HG02840 (cell line): ENCODE measurements around the gene TMPRSS2.

Experiments
- ATAC-seq: cut with Tn5 transposase; IDR thresholded peaks from one replicate; pipeline ENCODE4 v1.9.1; 2021; ENCODE audit warnings: mild to moderate bottlenecking, moderate library complexity, moderate number of reproducible peaks; ENCODE audit not compliant: unreplicated experiment, low FRiP score

TMPRSS2 gene

GRCh38 chr21:41453198-41453597 lies 54.8 kb downstream of the TMPRSS2 start:
- no peak for ATAC-seq

DNA sequence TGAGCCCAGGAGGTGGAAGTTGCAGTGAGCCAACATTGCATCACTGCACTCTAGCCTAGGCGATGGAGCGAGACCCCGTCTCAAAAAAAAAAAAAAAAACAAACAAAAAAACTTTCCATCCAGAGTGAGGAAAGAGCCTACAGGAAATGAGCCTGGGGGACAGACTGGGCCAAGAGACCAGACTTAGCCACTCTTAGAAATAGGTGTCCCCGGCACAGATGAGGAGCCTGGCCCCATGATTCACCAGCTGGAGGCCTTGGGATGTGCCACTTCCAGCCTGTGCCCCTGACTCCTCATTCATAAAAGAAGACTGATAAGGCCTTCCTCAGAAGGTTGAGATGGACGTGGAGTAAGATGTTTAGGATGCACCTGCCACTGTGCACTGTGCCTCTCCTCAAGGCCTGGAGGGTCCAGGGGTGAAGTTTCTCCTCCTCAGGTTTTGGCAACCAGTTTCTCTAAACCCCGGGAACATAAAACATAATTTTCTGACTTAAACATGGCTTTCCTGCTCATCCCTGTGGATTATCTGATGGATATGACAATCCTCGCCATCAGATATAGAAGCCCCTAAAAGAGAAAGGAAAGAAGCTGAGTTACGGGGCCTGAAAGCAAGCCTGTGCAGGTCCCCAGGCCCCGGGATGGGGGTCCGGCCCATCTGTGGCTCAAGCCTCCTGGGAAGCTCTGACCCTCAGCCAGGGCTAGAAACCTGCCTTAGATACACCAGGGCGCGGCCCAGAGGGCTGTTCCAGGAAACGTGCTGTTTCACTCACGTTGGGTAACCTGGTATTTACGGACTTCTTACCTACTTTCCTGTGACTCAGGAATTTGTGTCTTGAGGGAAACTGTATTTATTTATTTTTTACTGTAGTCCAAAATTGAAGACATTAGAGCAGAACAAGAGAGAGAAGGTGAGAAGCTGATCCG lies 55.9 kb downstream of the TMPRSS2 start:
- ATAC-seq, result no peak

- ATAC-seq, result no peak
Measured at GRCh38 chr21:41449613-41450012, 58.3 kb downstream of the TMPRSS2 start.

DNA sequence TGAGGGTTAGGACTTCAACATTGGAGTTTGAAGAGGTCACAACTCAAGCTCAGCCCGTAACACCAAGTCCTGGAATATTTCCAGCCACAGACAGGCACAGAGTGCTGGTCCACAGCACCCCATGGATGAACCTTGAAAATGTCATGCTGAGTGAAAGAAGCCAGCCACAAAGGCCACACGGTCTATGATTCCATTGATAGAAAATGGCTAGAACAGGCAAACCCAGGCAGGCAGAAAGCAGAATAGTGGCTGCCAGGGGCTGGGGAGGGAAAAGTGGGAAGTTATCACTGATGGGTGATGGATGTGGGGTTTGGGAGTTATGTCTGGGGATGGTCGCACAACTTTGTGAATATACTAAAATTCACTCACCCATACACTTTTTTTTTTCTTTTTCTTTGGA lies 60.6 kb downstream of the TMPRSS2 start:
- no peak for ATAC-seq

DNA sequence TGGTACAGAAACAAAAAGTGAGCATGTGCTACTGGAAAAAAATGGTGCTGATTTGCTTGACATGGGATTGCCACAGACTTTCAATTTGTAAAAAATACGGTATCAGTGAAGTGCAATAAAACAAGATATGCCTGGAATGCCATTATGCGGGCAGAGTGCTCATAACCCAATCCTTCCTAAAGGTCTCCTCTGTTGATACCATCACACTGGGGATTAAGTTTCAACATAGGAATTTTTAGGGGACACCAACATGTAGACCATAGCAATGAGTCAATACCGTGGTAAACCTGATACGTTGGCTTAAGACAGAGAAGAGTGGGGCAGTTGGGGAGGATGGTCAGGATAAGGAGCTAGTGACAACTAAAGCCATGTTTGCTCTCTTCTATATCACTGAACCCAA lies 61.4 kb downstream of the TMPRSS2 start:
- ATAC-seq, result no peak

- ATAC-seq, result no peak
Measured at GRCh38 chr21:41445465-41445862, 62.5 kb downstream of the TMPRSS2 start.

GRCh38 chr21:41444703-41445464 lies 63.1 kb downstream of the TMPRSS2 start:
- ATAC-seq, result no peak

DNA sequence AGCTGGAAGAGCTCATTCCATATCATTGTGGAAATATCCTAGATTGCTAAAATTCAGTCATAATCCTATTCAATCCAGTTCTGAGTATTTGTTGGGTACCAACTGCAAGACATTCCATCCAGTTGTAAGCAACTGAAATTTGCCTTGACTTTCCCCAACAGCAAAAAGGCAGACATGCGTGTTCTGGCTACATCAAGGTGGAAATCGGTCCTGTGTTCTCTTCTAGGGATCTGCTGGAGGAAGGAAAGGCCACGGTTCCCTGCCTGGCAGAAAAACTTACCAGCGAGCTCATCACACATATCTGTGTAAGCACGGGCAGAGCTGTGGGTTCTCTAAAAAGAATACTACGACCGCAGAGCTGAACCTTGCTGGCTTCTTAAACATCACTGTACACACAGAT lies 64.4 kb downstream of the TMPRSS2 start:
- ATAC-seq, result no peak

DNA sequence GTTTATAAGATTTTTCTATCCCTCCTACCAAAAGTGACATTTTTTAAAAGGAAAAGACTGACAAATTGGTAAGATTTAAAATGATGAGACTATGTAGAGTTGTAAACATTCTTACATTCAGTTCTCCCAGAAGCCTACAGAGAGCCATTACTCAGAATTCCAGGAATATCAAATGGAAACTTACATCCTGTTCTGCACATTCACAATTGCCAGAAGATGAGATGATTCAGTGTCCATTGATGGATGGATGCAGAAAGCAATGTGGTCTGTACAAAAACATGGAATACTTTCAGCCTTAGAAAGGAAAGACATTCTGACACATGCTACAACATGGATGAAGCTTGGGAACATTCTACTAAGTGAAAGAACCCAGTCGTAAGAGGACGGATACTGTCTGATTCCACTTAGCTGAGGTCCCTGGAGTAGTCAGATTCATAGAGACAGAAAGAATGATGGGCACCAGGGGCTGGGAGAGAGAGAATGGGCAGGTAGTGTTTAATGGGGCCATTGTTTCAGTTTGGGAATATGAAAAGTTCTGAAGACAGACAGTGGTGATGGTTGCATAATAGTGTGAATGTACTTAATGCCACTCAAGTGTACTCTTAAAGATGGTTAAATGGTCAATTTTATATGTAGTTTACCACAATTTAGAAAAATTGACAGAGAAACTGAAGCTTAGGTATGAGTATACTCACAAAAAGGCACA lies 65.3 kb downstream of the TMPRSS2 start:
- ATAC-seq, result no peak

DNA sequence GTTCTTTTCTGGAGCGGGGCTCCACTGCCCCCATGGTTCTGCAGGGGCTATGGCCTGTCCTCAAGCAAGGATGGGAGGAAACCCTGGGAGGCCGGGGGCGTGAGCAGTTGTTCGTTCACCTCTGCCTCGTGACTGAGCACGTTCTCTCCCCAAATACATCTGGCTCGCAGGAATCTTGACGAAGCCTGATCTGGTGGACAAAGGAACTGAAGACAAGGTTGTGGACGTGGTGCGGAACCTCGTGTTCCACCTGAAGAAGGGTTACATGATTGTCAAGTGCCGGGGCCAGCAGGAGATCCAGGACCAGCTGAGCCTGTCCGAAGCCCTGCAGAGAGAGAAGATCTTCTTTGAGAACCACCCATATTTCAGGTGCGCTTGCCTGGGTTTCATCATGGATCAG lies 66.4 kb downstream of the TMPRSS2 start:
- no peak for ATAC-seq

DNA sequence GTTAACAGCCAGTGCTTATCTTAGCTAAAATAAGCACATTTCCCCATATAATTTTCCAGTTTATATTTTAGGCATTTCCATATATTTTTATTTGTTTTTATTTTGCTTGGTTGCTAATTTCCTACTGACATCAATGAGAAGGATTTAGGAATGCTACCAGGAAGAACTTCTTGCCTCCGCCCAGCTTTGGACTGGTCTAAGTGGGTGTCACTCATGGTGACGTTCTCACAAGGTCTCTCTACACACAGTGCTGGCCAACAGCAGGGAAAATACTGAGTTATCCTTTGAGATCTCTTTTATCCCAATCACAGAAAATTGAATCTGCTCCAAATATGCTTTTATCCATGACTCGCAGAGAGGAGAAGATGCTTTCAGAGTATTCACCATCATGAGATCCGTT lies 68.7 kb downstream of the TMPRSS2 start:
- no peak for ATAC-seq

GRCh38 chr21:41438425-41439113 lies 69.4 kb downstream of the TMPRSS2 start:
- ATAC-seq, result no peak

GRCh38 chr21:41437729-41438128 lies 70.2 kb downstream of the TMPRSS2 start:
- no peak for ATAC-seq

DNA sequence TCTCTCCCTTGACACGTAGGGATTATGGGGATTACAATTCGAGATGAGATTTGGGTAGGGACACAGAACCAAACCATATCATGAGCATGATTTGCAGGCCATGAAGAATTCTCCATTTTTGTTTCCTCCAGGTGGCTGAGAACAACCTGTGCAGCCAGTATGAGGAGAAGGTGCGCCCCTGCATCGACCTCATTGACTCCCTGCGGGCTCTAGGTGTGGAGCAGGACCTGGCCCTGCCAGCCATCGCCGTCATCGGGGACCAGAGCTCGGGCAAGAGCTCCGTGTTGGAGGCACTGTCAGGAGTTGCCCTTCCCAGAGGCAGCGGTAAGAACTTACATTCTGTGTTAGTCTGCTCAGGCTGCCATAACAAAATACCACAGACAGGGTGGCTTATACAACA lies 72.3 kb downstream of the TMPRSS2 start:
- ATAC-seq, result no peak

- ATAC-seq, result no peak
Measured at GRCh38 chr21:41433566-41433965, 74.4 kb downstream of the TMPRSS2 start.

DNA sequence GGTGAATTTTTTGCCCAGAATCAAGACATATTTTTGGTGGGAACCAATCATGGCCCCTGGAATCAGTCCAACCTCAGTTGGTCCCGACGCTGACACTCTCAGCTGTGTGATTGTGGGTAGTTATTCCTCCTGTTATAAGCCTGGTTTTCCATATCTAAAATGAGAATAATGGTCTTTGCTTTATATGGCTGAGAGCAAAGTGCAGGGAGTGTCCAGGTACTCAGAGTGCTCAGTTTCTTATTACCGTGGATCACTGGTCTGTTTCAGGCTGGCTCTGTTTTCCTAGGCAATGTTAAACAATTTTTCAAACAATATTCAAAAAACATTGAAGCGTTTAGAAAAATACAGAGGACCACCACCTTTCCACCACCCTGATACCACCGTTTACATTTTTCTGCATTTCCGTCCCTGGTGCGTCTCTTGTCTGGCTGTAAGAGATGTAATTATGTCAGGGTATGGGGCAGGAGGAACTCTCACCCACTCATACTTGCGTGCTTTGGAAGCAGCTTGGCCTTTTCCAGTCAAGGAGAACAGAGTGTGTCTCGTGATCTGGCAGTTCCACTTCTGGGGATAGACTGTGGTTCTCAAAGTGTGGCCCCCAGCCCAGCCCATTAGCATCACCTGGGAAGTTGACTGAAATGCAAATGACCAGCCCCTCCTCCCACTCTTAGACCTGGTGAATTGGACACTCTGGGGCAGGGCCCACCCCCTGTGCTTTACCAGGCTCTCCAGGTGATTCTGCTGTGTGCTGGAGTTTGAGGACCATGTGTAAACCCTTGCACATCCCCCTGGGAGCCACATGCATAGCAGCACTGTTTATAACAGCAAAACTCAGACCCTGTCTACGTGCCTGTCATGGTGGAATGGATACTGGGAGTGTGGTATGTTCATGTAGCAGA lies 75.1 kb downstream of the TMPRSS2 start:
- no peak for ATAC-seq

GRCh38 chr21:41431788-41432548 lies 76.0 kb downstream of the TMPRSS2 start:
- ATAC-seq, result no peak

- no peak for ATAC-seq
Measured at GRCh38 chr21:41429925-41430491, 78.0 kb downstream of the TMPRSS2 start.
